Endothelial cell of hepatic sinusoid (primary cell): ENCODE results near the gene DIP2C.
"Not testable (repeated sequence)": the region's sequence is repeated elsewhere in the genome, so short reads cannot be mapped to it uniquely, and the experiment has no call there.

Source experiments
- in situ Hi-C: cut with HindIII; loops from 2 replicates; pipeline ENCODE4 v1.10.0; 2017; ENCODE audit warnings: low sequenced_read_pairs

Gene DIP2C

DNA sequence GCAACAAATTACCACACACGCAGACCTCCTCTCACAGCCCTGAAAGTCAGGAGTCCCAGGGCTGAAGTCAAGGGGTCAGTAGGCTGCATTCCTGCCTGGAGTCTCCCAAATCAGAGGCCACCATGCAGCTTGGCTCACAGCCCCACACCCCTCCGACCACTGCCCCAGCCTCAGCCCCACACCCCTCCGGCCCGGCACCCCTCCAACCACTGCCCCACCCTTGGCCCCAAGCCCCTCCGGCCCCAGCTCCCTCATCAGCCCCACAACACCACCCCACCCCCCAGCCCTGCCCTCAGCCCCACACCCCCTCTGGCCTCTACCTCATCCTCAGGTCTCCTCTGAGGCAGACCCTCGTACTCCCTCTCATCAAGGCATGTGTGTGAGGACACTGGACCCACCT is 85.7 kb downstream of the DIP2C start:
- in situ Hi-C loops, result loop anchor here (5.0 kb wide), 1 partner anchor 49 kb away; no protein-coding TSS in a partner anchor

DNA sequence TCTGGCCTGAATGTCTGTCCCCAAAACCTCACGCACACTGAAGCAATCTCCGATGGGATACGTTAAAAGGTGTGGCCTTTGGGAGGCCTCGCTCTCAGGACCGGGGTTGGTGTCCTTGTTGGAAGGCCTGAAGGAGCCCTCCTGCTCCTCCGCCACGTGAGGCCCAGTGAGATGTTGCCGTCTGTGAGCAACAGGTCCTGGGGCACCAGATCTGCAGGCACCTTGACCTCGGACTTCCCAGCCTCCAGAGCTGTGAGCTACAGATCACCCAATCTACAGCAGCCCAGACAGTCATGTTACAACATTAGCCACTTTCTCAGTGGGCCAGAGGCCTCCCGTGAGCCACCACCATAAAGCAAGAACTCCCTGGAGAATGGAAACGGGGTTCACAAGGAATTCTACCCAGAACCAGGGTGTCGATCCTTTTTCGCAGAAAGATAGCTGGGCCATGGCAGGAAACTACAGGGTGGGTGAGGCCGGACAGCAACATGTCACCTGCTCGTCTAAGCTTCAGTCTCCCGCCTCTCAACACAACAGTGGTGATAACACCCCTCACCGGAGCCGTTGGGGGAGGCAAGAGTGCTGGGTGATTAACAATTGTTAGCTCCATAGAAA is 87.0 kb downstream of the DIP2C start:
- in situ Hi-C loops, result loop anchor here (5.0 kb wide), 1 partner anchor 50 kb away; no protein-coding TSS in a partner anchor

DNA sequence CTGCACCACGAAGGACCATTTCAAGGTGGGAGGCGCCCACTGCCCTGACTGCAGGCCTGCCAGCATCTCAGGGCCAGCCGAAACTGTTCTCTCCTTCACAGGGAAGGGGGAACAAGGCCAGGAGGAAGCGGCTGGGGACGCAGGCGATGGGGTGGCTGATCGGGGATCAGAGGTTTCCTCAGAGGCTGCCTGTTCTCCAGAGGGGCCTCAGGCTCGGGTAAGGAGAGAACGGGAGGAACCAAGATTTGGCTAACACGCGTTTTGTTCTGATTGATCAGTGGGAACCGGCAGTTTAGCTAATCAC is 87.9 kb downstream of the DIP2C start:
- in situ Hi-C loops, result loop anchor here (5.0 kb wide), 1 partner anchor 51 kb away; no protein-coding TSS in a partner anchor

DNA sequence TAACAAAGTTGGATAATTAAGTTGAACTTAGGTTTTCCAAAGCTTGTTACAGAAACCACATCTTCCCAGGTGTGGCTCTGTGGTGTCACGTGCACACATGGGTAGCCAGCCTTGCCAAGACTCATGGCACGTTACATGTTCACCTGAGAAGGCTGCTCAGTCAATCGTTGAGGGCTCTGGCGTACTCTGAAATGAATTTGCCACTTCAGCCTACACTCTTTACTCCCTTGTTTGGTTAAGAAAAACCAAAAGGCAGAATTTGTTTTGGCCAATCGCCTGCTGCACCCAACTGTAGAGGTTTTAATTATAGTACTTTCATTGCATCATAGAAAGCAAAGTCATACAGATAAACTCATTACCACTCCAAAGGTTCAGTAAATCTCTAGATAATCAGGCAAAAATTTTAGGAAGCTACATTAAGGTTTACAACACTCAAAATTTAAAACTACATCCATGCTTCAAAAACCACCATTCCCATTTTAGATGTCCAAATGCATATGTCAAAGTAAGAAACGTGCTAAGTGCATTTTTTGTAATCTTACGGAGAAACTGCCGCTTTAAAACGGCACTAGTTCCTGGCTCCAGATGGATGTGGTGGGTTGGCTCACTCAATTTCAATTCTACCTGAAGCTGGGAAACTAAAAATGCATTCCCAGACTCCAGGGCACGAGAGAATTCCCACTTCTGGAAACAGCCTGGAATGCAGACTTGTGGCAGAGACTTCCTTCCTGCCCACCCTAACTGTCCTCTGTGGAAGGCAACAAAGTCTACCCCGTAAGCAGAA is 88.4 kb downstream of the DIP2C start:
- in situ Hi-C loops, result loop anchor here (5.0 kb wide), 1 partner anchor 51 kb away; no protein-coding TSS in a partner anchor

DNA sequence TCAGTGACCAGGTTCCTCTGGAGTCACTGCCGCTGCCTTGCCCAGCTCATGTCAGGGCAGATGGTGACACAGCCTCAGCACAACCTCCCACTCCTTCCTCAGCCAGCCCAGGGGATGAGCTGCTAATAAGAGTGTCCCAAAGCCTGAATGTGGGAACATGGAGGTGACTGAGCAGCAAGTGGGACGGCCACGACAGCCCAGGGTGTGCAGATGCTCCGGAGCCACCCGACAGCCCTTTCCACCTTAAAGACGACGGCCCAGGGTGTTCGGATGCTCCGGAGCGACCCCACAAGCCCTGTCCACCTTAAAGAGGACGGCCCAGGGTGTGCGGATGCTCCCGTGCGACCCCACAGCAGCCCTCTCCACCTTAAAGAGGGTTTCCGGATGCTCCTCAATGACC is 89.2 kb downstream of the DIP2C start:
- in situ Hi-C loops, result loop anchor here (5.0 kb wide), 1 partner anchor 52 kb away; no protein-coding TSS in a partner anchor

DNA sequence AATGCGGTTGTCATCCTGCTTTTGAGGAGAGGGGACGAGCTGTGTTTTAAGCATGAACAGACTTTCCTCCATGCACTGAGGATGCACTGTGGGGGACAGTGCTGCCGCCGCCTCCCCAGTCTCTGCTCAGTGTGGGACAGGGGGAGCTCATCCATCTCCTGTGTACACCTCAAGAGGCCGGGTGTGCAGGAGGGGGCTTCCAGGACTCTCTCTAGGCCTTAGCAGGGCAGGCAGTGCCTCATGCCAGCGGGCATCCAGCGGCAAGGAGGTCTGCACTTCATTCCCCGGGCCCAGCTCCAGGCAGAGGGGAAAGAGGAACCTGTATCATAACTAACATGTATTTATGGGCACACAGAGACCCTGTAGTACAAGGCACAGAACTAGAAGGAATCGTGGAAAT is 89.7 kb downstream of the DIP2C start:
- in situ Hi-C loops, result loop anchor here (5.0 kb wide), 1 partner anchor 53 kb away; no protein-coding TSS in a partner anchor

DNA sequence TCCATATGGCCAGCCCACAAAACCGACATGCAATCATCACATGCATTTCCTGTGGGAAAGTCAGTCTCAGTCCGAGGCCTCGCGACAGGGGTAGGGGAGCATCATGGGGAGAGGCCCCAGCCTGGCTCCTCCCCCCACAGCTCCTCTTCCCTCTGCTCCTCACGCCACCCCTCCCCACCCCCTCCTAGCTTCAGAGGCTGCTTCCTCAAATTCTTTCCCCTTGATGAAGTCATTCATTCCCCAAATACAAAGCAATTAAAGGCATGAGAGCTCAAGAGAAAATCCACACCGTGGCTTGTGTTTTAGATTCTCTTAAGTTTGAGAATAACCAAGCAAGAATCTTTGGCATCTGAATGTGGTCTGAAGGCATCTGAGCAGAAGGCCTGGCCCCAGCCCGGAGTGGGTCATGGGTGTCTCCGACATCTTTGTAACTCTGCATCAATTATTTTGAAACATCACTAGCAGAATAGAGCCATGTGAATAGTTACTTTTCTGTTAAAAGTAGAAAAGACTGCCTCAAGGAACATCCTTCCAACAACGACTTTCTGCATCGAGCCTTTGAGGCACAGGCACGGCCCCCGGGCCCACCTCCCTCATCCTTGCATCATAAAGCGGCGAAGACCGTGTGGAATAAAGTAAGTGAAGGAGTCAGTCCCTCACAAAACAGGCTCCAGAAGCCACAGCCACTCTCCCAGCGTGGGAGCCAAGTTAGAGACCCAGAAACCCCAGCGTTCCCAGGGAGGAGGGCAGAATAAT is 90.9 kb downstream of the DIP2C start:
- in situ Hi-C loops, result no loop called here

DNA sequence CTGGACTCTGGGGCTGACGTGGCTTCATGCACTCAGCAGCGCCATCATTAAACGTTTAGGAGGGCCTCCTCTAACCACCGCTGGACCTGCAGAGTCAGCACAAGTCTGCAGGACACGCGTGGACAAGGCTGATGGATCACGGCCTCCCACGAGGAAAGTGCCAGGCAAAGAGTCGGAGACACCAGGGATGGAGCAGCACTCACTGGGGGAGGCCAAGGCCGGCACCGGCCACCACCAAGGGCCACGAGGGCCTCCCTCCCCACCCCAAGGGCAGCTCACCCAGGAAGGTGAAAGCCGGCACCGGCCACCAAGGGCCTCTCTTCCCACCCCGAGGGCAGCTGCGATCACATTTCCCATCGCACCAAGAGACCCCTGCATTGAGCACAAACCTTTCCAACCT is 91.5 kb downstream of the DIP2C start:
- in situ Hi-C loops, result no loop called here

DNA sequence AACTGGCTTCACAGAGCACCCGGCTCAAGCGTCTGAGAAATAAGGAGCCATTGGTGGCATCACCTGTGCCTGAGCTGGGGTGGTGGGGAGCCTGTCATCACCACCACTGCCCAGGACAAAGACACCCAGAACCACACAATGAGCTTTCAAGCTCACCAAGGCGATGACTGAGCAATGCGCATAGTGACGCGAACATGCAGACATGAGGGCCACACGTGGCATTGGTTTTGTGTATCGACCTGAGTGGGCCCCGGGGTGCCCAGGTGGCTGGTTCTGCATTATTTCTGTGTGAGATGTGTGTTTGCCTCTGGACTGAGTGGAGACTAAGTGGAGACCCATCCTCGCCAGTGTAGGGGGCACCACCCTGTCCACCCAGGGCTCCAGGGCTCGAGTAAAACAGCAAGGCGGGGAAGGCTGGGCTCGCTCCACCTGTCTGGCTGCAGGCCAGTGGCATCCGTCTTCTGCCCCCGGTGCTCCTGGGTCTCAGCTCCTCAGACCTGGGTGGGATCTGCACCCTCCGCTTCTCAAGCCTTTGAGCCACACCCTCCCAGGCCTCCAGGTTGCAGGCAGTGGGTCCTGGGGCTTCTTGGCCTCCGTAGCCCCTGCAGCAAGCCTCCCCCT is 92.6 kb downstream of the DIP2C start:
- in situ Hi-C loops, result no loop called here

DNA sequence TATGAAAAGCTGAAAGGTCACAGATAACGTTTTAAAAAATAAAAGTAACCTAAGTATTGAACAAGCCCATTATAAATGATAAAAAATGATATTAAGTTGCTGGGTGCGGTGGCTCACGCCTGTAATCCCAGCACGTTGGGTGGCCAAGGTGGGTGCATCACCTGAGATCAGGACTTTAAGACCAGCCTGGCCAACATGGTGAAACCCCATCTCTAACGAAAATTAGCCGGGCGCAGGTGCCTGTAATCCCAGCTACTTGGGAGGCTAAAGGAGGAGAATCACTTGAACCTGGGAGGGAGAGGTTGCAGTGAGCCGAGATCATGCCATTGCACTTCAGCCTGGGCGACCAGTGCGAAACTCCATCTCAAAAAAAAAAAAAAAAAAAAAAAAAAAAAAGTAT is 93.3 kb downstream of the DIP2C start:
- in situ Hi-C loops, result not testable (repeated sequence)

DNA sequence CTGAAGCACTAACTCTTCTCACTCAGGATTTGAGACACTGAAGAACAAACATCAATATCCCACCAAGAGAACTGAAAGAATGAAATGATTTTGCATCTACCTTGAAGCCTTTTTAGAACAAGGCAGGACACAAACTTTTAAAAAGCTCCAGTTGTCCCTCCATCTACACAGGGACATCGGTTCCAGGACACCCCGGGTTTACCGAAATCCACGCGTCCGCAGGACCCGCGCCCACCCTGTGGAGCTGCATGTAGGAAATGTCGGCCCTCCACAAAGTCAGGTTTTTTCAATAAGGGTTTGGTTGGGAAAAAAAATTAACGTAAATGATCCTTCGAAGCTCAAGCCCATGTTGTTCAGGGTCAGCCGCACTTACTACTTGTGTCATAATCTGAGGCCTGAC is 94.0 kb downstream of the DIP2C start:
- in situ Hi-C loops, result no loop called here

DNA sequence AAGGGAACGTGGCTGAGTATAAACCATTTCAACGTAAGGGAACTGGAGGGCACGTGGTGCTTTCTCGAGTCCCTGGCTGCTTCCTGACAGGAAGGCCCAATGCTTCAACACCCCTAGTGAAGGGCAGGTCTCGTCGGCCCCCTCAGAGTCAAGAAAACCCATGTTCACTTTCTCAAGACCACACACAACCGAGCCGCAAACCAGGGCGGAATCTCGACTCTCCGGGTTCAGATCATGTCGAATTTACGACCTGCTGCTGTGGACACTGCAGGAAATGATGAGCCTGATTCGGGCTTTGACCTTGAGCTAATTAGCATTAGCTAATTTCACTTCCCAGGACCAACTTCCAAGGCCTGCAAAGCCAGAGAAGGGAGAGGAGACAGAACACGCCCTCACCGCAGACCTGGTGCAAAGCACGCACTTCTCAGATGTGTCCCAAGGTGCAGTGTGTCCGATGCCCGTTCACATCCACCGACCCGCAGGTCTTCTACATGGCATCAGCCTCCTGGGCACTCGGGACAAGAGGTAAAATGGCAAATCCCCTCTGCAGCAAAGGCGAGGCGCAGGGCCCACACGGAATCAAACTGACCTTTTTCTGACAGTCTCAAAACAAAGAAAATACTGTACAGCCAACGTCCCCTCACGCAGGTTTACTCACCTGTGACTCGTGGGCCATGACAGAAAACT is 94.7 kb downstream of the DIP2C start:
- in situ Hi-C loops, result no loop called here

DNA sequence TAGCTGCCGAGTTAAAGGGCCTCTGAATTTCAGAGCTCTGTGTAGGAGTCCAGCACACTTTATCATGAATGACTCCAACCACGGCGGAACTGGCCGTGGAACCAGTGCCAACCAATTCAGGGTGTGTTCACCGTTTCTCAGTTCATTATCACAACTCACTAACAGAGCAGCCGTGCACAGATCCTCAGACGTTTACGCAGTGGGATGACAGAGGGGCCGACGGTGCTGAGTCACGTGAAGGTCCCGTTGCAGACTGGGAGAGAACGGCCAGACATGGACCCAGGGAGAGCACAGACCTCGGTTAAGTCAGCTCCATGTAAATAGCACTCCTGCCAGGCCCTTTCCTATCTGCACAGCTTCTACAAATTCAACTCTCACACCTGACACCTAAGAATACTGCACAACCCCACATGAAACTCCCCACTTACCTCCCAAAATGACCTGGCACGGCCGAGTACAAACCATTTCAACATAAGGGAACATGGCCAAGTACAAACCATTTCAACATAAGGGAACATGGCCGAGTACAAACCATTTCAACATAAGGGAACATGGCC is 95.5 kb downstream of the DIP2C start:
- in situ Hi-C loops, result no loop called here

DNA sequence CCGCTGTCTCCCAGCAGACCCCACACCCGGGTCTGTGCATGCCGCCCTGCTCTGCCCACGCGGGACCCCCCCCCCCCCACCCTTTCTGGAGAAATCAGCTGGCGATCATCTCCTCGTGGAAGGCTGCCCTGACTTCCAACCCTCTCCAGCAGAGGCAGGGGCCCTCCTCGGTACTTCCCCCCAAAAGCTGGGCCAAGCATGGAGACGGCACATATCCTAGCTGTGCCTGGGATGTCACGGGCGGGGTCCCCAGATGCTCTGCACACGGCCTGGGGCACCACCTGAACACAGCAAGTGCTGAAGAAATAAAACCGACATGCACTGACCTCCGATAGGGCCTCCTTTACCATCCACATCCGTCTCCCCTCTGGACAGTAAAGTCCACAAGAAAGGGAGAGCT is 96.0 kb downstream of the DIP2C start:
- in situ Hi-C loops, result no loop called here

DNA sequence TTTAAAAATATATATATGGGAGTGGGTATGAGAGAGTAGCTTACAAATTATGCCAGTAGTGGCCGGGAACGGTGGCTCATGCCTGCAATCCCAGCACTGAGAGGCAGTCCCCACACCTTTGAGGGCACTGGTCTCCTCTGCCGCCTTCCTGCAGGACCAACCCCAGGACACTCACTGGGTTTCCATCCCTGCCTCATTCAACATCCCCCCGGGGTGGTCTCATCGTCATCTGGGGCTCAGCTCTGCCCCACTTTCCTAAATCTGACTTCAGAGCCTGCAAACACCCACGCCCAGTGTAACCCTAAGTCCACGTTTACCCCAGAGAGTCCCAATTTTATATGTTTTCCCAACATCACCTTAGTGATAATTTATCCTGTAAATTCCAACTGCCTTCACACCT is 96.5 kb downstream of the DIP2C start:
- in situ Hi-C loops, result no loop called here

DNA sequence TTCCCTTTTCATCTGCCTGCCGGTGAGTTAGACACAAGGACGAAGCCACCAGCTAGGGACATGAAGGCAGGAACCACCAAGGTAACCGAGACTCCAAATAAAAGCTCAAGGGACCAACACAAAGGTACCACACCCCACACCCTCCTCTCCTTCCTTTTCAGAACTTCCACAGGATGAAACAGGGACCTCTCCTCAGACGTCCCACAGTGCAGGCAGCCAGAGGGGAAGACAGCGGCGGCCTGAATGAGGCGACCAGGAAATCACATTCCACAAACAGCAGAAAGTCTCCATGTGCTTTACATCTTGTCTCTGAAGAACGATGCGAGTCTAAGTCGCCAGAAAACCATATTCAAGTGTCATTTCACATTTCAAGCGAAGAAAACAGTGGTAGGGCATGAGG is 97.8 kb downstream of the DIP2C start:
- in situ Hi-C loops, result no loop called here

DNA sequence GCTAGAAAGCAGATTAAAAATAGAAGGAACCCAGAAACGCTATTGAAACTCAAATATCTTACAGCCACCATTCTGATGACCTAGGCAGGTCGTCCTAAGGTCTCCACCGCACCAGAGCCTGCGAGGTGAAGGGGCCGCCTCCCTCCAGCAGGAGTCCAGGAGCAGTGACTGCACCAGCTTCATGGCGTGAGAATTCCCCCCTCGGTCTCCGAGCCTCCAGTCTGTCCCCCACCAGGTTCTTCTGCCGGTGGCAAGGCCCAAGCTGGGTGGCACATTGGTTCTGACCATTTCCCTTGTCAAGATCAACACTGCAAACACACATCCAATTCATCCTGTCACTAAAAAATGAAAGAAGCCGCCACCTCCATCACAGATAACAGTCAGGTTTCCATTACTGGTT is 98.7 kb downstream of the DIP2C start:
- in situ Hi-C loops, result no loop called here

DNA sequence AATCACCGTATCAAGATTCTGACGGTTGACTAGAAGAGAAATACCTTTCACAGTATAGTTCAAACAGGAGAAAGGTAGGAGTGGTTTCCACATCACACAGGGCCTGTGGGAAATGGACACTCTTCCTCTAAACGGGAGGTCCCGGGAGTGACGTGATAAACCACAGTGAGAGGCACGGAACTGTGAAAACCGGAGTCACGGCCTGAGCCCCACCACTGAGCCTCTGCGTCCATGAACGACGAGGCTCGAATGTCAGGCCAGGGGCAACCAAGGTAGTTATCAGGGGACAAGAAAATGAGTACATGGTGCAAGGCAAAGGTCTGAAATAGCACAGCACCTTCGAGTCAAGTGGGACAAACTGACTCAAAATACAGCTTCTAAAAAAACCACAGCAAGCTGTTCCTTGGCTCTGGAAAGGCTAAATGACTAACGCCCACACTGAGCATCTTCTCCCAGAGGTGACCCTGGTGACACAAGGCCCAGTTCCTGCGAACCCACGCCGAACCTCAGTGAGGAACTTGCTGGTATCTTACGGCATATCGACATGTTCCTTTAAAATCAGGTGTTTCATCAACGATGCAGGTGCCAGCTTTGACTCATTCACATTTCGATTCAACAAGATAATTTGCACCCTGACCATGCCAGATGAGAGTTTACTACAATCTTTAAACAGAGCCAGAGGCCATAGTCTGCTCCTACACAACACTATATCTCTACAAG is 99.3 kb downstream of the DIP2C start:
- in situ Hi-C loops, result no loop called here

DNA sequence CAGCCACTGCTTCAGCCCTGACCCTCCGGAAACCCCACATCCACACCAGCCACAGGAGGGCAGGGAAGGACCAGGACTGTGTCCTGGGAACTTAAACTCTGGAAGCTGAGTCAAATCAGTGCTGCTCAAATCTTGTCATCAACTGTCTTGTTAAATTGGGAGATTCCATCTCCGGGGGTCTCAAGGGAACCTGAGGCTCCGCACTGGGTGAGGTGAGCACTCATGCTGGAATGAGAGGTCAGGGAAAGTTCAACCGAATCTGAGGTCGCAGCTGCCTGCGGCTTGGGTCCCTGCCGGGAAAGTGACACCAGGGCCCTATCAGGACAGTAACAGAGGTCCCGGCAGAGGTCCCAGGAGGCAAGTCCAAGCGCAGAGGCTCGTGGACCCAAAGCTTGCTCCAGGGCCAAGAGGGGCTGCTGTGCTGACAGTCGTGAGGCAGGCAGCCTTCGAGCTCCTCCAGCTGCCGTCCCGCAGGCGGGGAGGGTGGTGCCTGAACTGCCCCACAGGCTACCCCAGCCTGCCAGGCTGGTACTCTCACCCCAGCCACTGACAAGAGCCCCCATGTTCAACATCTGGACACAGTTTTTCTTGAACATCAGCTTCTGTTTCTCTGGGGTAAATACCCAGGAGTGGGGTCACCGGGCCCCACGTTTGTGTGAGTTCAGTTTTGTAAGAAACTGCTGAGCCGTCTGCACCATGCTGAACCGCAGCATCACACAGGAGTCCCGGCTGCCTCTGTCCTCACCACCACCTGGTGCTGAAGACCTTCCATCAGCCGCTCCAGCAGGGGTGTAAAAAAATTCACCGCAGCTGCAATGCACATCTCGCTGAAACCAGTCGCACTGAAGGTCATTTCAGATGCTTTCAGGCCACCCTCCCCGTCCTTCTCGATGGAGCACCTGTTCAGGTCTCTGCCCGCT is 101.0 kb downstream of the DIP2C start:
- in situ Hi-C loops, result no loop called here
